HepG2 (cell line): ENCODE measurements around the gene ZNF275. TPM values are rescaled to one million over a fixed set of nuclear protein-coding genes. Genes with fewer than 3 reads are reported as not detected.

Source experiments
- ATAC-seq: fragments of 200-7000 bp; cut with Tn5 transposase; 3 replicates; pipeline ENCODE4 v1.9.1; 2020; ENCODE audit warnings: mild to moderate bottlenecking, moderate library complexity
- BruUV-seq: library from RNA; stranded (reverse); fragments of 400-500 nt; replicated peaks from 2 replicates; lab custom pipeline; 2021; lab: Mats Ljungman, UMichigan
- CTCF ChIA-PET: fragments of 300-600 bp; formaldehyde crosslinking; extraction: SDS; loops from one replicate; lab custom pipeline; 2021; ENCODE audit warnings: low total read pairs, inconsistent platforms, low intra/inter-chr PET ratio; lab: Yijun Ruan, JAX
- POLR2A ChIA-PET: fragments of 350-600 bp; sonication (Branson Sonifier 250); formaldehyde crosslinking; loops from one replicate; lab custom pipeline; 2020; ENCODE audit warnings: antibody characterized with exemption, inconsistent platforms; lab: Yijun Ruan, JAX
- DNase-seq: peaks from one replicate; pipeline ENCODE4 v3.0.0-alpha.2; 2015; ENCODE audit warnings: low spot score
- FAIRE-seq: peaks from 3 replicates; lab custom pipeline; 2011; peaks lifted over from hg19 to GRCh38; lab: Jason Lieb, UNC
- H2AFZ ChIP-seq: one replicate; pipeline ENCODE4 v1.6.1; 2011; ENCODE audit warnings: low read length, inconsistent platforms
- H3K27ac ChIP-seq: fragments of 300-600 bp; 3 replicates; pipeline ENCODE4 v1.8.0; 2011; ENCODE audit warnings: mixed run types, mild to moderate bottlenecking, mixed read lengths, low read length, inconsistent platforms; ENCODE audit not compliant: insufficient read depth; ENCODE audit errors: extremely low read length
- H3K27me3 ChIP-seq, 2 experiments: fragments of 200-600 bp in 1 of 2; 2 replicates in 1 of 2; 3 replicates in 1 of 2; pipeline versions ENCODE4 v1.6.0 to v1.8.0; 2011; ENCODE audit warnings: low read length in 2 of 2, mild to moderate bottlenecking in 2 of 2, moderate library complexity in 2 of 2, inconsistent platforms in 1 of 2; ENCODE audit not compliant: insufficient read depth in 2 of 2, control insufficient read depth in 1 of 2
- H3K36me3 ChIP-seq, 2 experiments: fragments of 200-600 bp in 1 of 2; replicated peaks in 1 of 2; 2 replicates in 1 of 2; 3 replicates in 1 of 2; pipeline versions ENCODE4 v1.5.1 to v1.8.0; 2011; ENCODE audit warnings: low read length in 2 of 2, inconsistent platforms in 1 of 2; ENCODE audit not compliant: insufficient read depth in 2 of 2, control insufficient read depth in 1 of 2
- H3K4me1 ChIP-seq: 2 replicates; pipeline ENCODE4 v1.5.1; 2012; ENCODE audit warnings: low read length, inconsistent platforms; ENCODE audit not compliant: insufficient read depth
- H3K4me2 ChIP-seq: 2 replicates; pipeline ENCODE4 v1.6.0; 2011; ENCODE audit warnings: low read depth, low read length, inconsistent platforms
- H3K4me3 ChIP-seq, 3 experiments: fragments of 200-600 bp in 1 of 3; sonication (generic), shearing (Covaris generic) in 1 of 3; replicated peaks in 1 of 3; 2 replicates each; pipeline ENCODE4 v1.5.1; 2011 to 2016; ENCODE audit warnings: low read length in 3 of 3, inconsistent platforms in 2 of 3, low read depth in 2 of 3, mild to moderate bottlenecking in 2 of 3, control low read depth in 1 of 3, mixed read lengths in 1 of 3; ENCODE audit not compliant: insufficient read depth in 1 of 3
- H3K79me2 ChIP-seq: one replicate; pipeline ENCODE4 v1.6.1; 2011; ENCODE audit warnings: low read length, inconsistent platforms; ENCODE audit not compliant: insufficient read depth
- H3K9ac ChIP-seq: 2 replicates; pipeline ENCODE4 v1.6.0; 2011; ENCODE audit warnings: mild to moderate bottlenecking, low read depth, low read length, inconsistent platforms; ENCODE audit not compliant: insufficient read depth
- H3K9me3 ChIP-seq: 2 replicates; pipeline ENCODE4 v1.5.1; 2012; ENCODE audit warnings: mild to moderate bottlenecking, low read length
- H4K20me1 ChIP-seq: 2 replicates; pipeline ENCODE4 v1.6.0; 2011; ENCODE audit warnings: inconsistent platforms, mild to moderate bottlenecking, low read length, moderate library complexity; ENCODE audit not compliant: insufficient read depth
- ATM ChIP-seq: fragments of 450-650 bp; IDR thresholded peaks from 2 replicates; pipeline ENCODE4 v1.7.1; 2017; ENCODE audit warnings: mild to moderate bottlenecking, borderline replicate concordance
- RFXANK ChIP-seq: IDR thresholded peaks from 2 replicates; pipeline ENCODE4 v1.6.1; 2016
- SMYD3 ChIP-seq: sonication (generic); formaldehyde crosslinking; IDR thresholded peaks from 2 replicates; pipeline ENCODE4 v1.8.1; 2023; ENCODE audit warnings: mild to moderate bottlenecking, missing genetic modification reagents
- SOX13 ChIP-seq, 3 experiments: fragments of 450-650 bp in 1 of 3; sonication (generic) in 1 of 3; formaldehyde crosslinking in 1 of 3; IDR thresholded peaks in 2 of 3; conservative IDR thresholded peaks in 1 of 3; 2 replicates each; pipeline versions ENCODE4 v1.5.0 to v1.6.1; 2016 to 2020; ENCODE audit warnings: antibody characterized with exemption in 1 of 3, mild to moderate bottlenecking in 1 of 3, missing compliant biosample characterization in 1 of 3, missing genetic modification reagents in 1 of 3, moderate library complexity in 1 of 3
- WGBS: methylation state at CpG from one replicate; pipeline ENCODE4 v1.1.6; 2017; ENCODE audit warnings: low lambda C conversion rate; 5-methylcytosine and 5-hydroxymethylcytosine counted together
- in situ Hi-C: cut with HindIII; loops from 2 replicates; pipeline ENCODE4 v1.10.0; 2017; ENCODE audit warnings: low pct_unique_long_range_greater_than_20kb; ENCODE audit not compliant: extremely low pct_ligation_motif_present
- intact Hi-C: fragments of 100-400 bp; cut with micrococcal nuclease; formaldehyde crosslinking; loops from one replicate; pipeline ENCODE4 v1.10.0; 2022; ENCODE audit not compliant: unreplicated experiment
- polyA plus RNA-seq, 8 experiments: library from polyadenylated mRNA; depleted of rRNA in 3 of 8; stranded (reverse) in 7 of 8; unstranded in 1 of 8; fragments of >200 nt; fragmentation: Illumina TruSeq in 4 of 8; extraction: Trizol in 4 of 8; gene quantifications; 2 replicates each; pipeline versions ENCODE4 v1.2.1 to v1.2.3, GENCODE V29; 2011 to 2016; ENCODE audit warnings: low read depth in 4 of 8, missing spikeins in 1 of 8, mixed read lengths in 1 of 8; ENCODE audit not compliant: insufficient read depth in 1 of 8
- total RNA-seq, 5 experiments: library from RNA; depleted of rRNA; stranded (reverse); fragments of >200 nt; fragmentation: Illumina TruSeq; extraction: Trizol; gene quantifications; 2 replicates each; pipeline ENCODE4 v1.2.3, GENCODE V29; 2016; ENCODE audit warnings: low read depth in 1 of 5
- TF ChIP-seq, protein P1 (sequence below): sonication (generic); formaldehyde crosslinking; IDR thresholded peaks from 2 replicates; pipeline ENCODE4 v1.4.0; 2020; ENCODE audit warnings: missing genetic modification reagents

ZNF275 gene
- total and polyA plus RNA-seq, 2 of the 13 experiments (the other 11 are each of a cell fraction or from before 2014, with no cell fraction given): 6.4 to 11.8 TPM

- H3K27me3 ChIP-seq: peaks cover 0 to 6% of the 10 kb centered on the region in 2 experiments; a peak in 1 of 5 replicates
- no peak for ATAC-seq
- no peak for FAIRE-seq
- intact Hi-C loops: no loop called here
- no peak for DNase-seq
- in situ Hi-C loops: no loop called here
- H3K9ac ChIP-seq: no peak overlapping the region
- POLR2A ChIA-PET: no interaction called here
- no peaks in the 10 kb centered on the region for H3K36me3 ChIP-seq
- TF ChIP-seq, protein P1, sequence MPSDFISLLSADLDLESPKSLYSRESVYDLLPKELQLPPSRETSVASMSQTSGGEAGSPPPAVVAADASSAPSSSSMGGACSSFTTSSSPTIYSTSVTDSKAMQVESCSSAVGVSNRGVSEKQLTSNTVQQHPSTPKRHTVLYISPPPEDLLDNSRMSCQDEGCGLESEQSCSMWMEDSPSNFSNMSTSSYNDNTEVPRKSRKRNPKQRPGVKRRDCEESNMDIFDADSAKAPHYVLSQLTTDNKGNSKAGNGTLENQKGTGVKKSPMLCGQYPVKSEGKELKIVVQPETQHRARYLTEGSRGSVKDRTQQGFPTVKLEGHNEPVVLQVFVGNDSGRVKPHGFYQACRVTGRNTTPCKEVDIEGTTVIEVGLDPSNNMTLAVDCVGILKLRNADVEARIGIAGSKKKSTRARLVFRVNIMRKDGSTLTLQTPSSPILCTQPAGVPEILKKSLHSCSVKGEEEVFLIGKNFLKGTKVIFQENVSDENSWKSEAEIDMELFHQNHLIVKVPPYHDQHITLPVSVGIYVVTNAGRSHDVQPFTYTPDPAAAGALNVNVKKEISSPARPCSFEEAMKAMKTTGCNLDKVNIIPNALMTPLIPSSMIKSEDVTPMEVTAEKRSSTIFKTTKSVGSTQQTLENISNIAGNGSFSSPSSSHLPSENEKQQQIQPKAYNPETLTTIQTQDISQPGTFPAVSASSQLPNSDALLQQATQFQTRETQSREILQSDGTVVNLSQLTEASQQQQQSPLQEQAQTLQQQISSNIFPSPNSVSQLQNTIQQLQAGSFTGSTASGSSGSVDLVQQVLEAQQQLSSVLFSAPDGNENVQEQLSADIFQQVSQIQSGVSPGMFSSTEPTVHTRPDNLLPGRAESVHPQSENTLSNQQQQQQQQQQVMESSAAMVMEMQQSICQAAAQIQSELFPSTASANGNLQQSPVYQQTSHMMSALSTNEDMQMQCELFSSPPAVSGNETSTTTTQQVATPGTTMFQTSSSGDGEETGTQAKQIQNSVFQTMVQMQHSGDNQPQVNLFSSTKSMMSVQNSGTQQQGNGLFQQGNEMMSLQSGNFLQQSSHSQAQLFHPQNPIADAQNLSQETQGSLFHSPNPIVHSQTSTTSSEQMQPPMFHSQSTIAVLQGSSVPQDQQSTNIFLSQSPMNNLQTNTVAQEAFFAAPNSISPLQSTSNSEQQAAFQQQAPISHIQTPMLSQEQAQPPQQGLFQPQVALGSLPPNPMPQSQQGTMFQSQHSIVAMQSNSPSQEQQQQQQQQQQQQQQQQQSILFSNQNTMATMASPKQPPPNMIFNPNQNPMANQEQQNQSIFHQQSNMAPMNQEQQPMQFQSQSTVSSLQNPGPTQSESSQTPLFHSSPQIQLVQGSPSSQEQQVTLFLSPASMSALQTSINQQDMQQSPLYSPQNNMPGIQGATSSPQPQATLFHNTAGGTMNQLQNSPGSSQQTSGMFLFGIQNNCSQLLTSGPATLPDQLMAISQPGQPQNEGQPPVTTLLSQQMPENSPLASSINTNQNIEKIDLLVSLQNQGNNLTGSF (CRISPR knock-in tag): no peak
- TF ChIP-seq SOX13 (IDR thresholded peaks at IDR 0.05): no peak
- no peak for TF ChIP-seq SOX13 (CRISPR knock-in tag; conservative IDR thresholded peaks at IDR 0.05 in 1 of 2, IDR thresholded peaks at IDR 0.05 in 1 of 2)
- TF ChIP-seq ATM: no peak
- TF ChIP-seq SMYD3: no peak
- TF ChIP-seq RFXANK (CRISPR knock-in tag): no peak
- H3K27ac ChIP-seq: no peak overlapping the region
- H3K4me2 ChIP-seq: no peak overlapping the region
- no peaks in the 10 kb centered on the region for H3K9me3 ChIP-seq
- H3K4me1 ChIP-seq: peaks cover 19% of the 10 kb centered on the region
- no peaks in the 10 kb centered on the region for H4K20me1 ChIP-seq
- no peak overlapping the region for H3K4me3 ChIP-seq
- 10% methylated on average over 4 of the region's 13 CpGs for WGBS
- H3K79me2 ChIP-seq: no peaks in the 10 kb centered on the region
- no TSS peak for BruUV-seq
- no peak overlapping the region for H2AFZ ChIP-seq
- CTCF ChIA-PET: no interaction called here
These were observed 46.1 kb downstream of the ZNF275 start for GRCh38 chrX:153379971-153380581.
